ENCODE results near the gene FLT3LG.

FLT3LG gene

GRCh38 chr19:49430172-49430677 is 43.8 kb upstream of the FLT3LG start:
- H3K27ac ChIP-seq, result peak overlapping the region; percentile 33
- no peak for TF ChIP-seq ZFX (IDR thresholded peaks at IDR 0.05; ENCODE audit: borderline replicate concordance)
- TF ChIP-seq CTCF (IDR thresholded peaks at IDR 0.05), result no peak

- peak overlapping the region; percentile 59 for H3K27ac ChIP-seq
- TF ChIP-seq ZFX (IDR thresholded peaks at IDR 0.05; ENCODE audit: borderline replicate concordance) (no peak), CTCF (IDR thresholded peaks at IDR 0.05) (peak; percentile 58)
Measured at GRCh38 chr19:49430678-49431329, 43.2 kb upstream of the FLT3LG start.

GRCh38 chr19:49431330-49431749 is 42.7 kb upstream of the FLT3LG start:
- peak overlapping the region; percentile 59 for H3K27ac ChIP-seq
- TF ChIP-seq CTCF (IDR thresholded peaks at IDR 0.05) (no peak), ZFX (IDR thresholded peaks at IDR 0.05; ENCODE audit: borderline replicate concordance) (no peak)

- TF ChIP-seq CTCF (IDR thresholded peaks at IDR 0.05) (peak; percentile 22; the same call in 1 of the 2 replicates), ZFX (IDR thresholded peaks at IDR 0.05; ENCODE audit: borderline replicate concordance) (no peak)
- peak overlapping the region; percentile 59 for H3K27ac ChIP-seq
Measured at GRCh38 chr19:49432141-49433073, 41.6 kb upstream of the FLT3LG start.

- H3K27ac ChIP-seq, result no peak overlapping the region
- no peak for TF ChIP-seq CTCF (IDR thresholded peaks at IDR 0.05)
- TF ChIP-seq ZFX (IDR thresholded peaks at IDR 0.05; ENCODE audit: borderline replicate concordance), result no peak
Measured at GRCh38 chr19:49433240-49433901, 40.6 kb upstream of the FLT3LG start.

- TF ChIP-seq ZFX (IDR thresholded peaks at IDR 0.05; ENCODE audit: borderline replicate concordance) (no peak), CTCF (IDR thresholded peaks at IDR 0.05) (no peak)
- H3K27ac ChIP-seq, result peak overlapping the region; percentile 51
Measured at GRCh38 chr19:49434907-49435583, 39.0 kb upstream of the FLT3LG start.
